SW 1271 (cell line): ENCODE measurements around the gene PHIP.
A peak's percentile ranks its signal among the peaks of the same experiment; 100 is the strongest.

Source experiments
- DNase-seq, 2 experiments: peaks; one replicate each; lab custom pipeline; 2025; lab: John Stamatoyannopoulos, UW

PHIP gene

GRCh38 chr6:79070206-79070825, 7.7 kb downstream of the PHIP start:
- DNase-seq, result no peak

- DNase-seq, result no peak
Measured at GRCh38 chr6:79066828-79067227, 11.2 kb downstream of the PHIP start.

- DNase-seq, result no peak
Measured at GRCh38 chr6:79066330-79066729, 11.7 kb downstream of the PHIP start.

GRCh38 chr6:79065232-79065631, 12.8 kb downstream of the PHIP start:
- DNase-seq, result no peak

- no peak for DNase-seq
Measured at GRCh38 chr6:79064635-79065034, 13.4 kb downstream of the PHIP start.

GRCh38 chr6:79062708-79063107, 15.3 kb downstream of the PHIP start:
- DNase-seq, result no peak

- no peak for DNase-seq
Measured at GRCh38 chr6:79057746-79058145, 20.3 kb downstream of the PHIP start.

- no peak for DNase-seq
Measured at GRCh38 chr6:79056226-79056625, 21.8 kb downstream of the PHIP start.

GRCh38 chr6:79048611-79049010, 29.4 kb downstream of the PHIP start:
- peak in 1 of 2 experiments; percentile 36 for DNase-seq

- DNase-seq, result no peak
Measured at GRCh38 chr6:79047072-79047471, 31.0 kb downstream of the PHIP start.

GRCh38 chr6:79045966-79046365, 32.1 kb downstream of the PHIP start:
- DNase-seq, result no peak

GRCh38 chr6:79042799-79043126, 35.3 kb downstream of the PHIP start:
- DNase-seq, result no peak

- no peak for DNase-seq
Measured at GRCh38 chr6:79042088-79042798, 35.8 kb downstream of the PHIP start.

- no peak for DNase-seq
Measured at GRCh38 chr6:79040083-79040482, 38.0 kb downstream of the PHIP start.

GRCh38 chr6:79038061-79038460, 40.0 kb downstream of the PHIP start:
- no peak for DNase-seq

- DNase-seq, result no peak
Measured at GRCh38 chr6:79034865-79035264, 43.2 kb downstream of the PHIP start.

- no peak for DNase-seq
Measured at GRCh38 chr6:79033279-79033678, 44.8 kb downstream of the PHIP start.

GRCh38 chr6:79031821-79032590, 46.0 kb downstream of the PHIP start:
- DNase-seq, result no peak

GRCh38 chr6:79030511-79030910, 47.5 kb downstream of the PHIP start:
- DNase-seq, result no peak

GRCh38 chr6:79030023-79030422, 48.0 kb downstream of the PHIP start:
- DNase-seq, result no peak

- DNase-seq, result no peak
Measured at GRCh38 chr6:79028641-79029314, 49.3 kb downstream of the PHIP start.

GRCh38 chr6:79011940-79012339, 66.1 kb downstream of the PHIP start:
- DNase-seq, result no peak

- DNase-seq, result no peak
Measured at GRCh38 chr6:79010422-79010821, 67.6 kb downstream of the PHIP start.
